Upper lobe of right lung (tissue), 1 donor: ENCODE results near the gene CPT1A. TPM values are rescaled to one million over a fixed set of nuclear protein-coding genes. Genes with fewer than 3 reads are reported as not detected.

Experiments used
- ATAC-seq: fragments of 200-7000 bp; cut with Tn5 transposase; one replicate; pipeline ENCODE4 v1.9.1; 2020; ENCODE audit warnings: mild to moderate bottlenecking, moderate library complexity
- DNase-seq: peaks from one replicate; pipeline ENCODE4 v3.0.0-alpha.2; 2020
- H3K27ac ChIP-seq: fragments of 200-600 bp; one replicate; pipeline ENCODE4 v1.8.0; 2022
- H3K27me3 ChIP-seq: fragments of 200-600 bp; one replicate; pipeline ENCODE4 v1.8.0; 2022; ENCODE audit warnings: mild to moderate bottlenecking
- H3K36me3 ChIP-seq: fragments of 200-600 bp; one replicate; pipeline ENCODE4 v1.8.0; 2022
- H3K4me1 ChIP-seq: fragments of 200-600 bp; one replicate; pipeline ENCODE4 v1.8.0; 2022
- H3K4me3 ChIP-seq: fragments of 200-600 bp; one replicate; pipeline ENCODE4 v1.8.0; 2022; ENCODE audit warnings: mild to moderate bottlenecking
- H3K9me3 ChIP-seq: fragments of 200-600 bp; one replicate; pipeline ENCODE4 v1.8.0; 2022
- intact Hi-C: fragments of 100-400 bp; cut with DNase I; formaldehyde crosslinking; loops from one replicate; pipeline ENCODE4 v1.11.0; 2022
- total RNA-seq: library from RNA; stranded (reverse); fragmentation: NEBNext Ultra II Directional; extraction: Animal tissue kit (Norgen Biotek cat#: 25700); gene quantifications from one replicate; pipeline ENCODE4 v1.2.1, GENCODE V29; 2021
- TF ChIP-seq, protein P1 (sequence below): fragments of 200-600 bp; IDR thresholded peaks from one replicate; pipeline ENCODE4 v1.8.0; 2022; ENCODE audit warnings: antibody characterized with exemption
- donor health status: DM: no; HTN: yes; CAD: no; lungs with severe emphysema.

Gene CPT1A
- total RNA-seq, 1 donor from 2014 or later, result 76.4 TPM

DNA sequence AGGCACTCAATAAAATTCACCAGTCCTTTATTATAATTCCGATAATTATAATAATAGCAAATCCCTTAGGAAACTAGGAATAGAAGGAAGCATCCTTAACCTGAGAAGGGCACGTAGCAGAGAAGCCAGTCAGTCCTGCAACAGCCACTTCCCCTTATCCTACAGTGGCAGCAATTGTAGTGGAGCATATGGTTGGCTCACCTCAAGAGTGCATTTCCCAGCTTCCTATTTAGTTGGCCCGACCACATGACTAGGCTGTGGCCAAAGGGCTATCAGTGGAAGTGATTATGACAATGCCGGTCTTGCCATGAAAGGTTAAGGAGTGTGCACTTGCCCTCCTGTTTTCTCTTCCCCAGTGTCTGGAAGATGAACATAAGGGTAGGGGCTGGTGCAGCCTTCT lies 117.4 kb downstream of the CPT1A start:
- TF ChIP-seq, protein P1, sequence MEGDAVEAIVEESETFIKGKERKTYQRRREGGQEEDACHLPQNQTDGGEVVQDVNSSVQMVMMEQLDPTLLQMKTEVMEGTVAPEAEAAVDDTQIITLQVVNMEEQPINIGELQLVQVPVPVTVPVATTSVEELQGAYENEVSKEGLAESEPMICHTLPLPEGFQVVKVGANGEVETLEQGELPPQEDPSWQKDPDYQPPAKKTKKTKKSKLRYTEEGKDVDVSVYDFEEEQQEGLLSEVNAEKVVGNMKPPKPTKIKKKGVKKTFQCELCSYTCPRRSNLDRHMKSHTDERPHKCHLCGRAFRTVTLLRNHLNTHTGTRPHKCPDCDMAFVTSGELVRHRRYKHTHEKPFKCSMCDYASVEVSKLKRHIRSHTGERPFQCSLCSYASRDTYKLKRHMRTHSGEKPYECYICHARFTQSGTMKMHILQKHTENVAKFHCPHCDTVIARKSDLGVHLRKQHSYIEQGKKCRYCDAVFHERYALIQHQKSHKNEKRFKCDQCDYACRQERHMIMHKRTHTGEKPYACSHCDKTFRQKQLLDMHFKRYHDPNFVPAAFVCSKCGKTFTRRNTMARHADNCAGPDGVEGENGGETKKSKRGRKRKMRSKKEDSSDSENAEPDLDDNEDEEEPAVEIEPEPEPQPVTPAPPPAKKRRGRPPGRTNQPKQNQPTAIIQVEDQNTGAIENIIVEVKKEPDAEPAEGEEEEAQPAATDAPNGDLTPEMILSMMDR, result no peak
- Histone ChIP-seq H3K9me3 (peaks cover 6% of the 10 kb centered on the region), H3K27ac (no peak overlapping the region), H3K4me1 (no peaks in the 10 kb centered on the region), H3K27me3 (no peaks in the 10 kb centered on the region), H3K4me3 (no peak overlapping the region), H3K36me3 (no peaks in the 10 kb centered on the region)
- ATAC-seq (peak; percentile 81), DNase-seq (no peak)
- intact Hi-C loops, result no loop called here

DNA sequence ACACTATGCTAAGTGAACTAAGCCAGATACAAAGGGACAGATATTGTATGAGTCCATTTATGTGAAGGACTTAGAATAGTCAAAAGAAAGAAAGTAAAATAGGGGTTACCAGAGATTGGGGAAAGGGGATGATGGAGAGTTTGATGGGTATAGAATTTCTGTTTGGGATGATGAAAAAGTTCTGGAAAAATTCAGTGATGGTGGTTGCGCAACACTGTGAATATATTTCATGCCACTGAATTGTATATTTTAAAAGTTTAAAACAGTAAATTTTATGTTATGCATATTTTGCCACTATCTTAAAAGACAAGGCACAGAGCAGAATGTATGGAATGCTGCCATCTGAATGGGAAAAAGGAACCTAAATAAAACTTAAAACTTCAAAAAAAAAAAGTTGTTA lies 119.6 kb downstream of the CPT1A start:
- DNase-seq, result no peak
- ATAC-seq, result no peak
- Histone ChIP-seq H3K9me3 (peaks cover 6% of the 10 kb centered on the region), H3K27me3 (no peaks in the 10 kb centered on the region), H3K36me3 (no peaks in the 10 kb centered on the region), H3K4me3 (no peak overlapping the region), H3K27ac (no peak overlapping the region), H3K4me1 (no peaks in the 10 kb centered on the region)
- intact Hi-C loops, result no loop called here
- TF ChIP-seq, protein P1, result no peak

DNA sequence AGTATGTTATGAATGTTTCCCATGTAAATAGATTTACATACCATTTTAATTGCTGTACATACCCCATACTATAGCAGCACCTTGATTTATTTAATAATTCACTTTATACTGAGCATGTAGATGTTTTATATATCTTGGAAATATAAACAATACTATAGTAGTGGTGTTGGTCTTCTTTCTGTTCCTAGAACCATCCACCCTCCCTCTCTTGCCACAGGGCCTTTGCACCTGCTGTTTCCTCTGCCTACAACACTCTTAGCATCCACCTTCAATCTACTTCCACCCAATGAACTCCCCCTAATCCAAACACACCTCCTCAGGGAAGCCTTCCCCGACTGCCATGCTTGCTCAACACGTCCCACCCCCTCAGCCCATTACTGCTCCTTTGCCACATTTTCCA lies 120.6 kb downstream of the CPT1A start:
- no peak for ATAC-seq
- intact Hi-C loops, result no loop called here

DNA sequence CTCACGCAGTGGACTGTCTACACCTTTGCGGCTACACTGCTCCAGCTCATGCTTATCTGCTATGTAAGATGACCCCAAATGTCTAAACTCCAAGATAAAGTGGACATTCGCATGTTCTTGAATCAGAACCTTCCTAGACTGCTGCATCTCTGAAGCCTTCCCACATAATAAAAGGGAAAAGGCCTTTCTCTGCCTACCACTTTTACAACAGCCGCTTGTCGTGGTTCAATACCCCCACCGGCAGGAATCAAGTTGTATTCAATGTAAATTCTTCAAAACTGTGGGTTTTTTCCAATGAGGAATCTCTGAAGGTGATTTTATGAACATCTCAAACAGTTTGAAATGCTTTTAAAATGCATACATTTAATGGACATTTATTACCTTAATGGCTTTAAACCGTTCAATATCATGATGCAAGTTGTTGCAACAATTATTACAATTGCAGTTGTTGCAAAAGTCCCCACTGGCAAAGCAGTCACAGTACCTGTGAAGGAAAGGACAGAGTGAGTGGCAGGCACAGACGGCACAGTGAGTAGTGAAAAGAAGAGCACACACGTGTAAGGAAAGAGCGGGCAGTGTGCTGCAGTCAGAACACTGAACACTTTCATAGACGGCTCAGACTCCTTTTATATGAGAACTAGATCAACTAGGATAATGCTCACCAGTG lies 126.1 kb downstream of the CPT1A start:
- DNase-seq (no peak), ATAC-seq (no peak)
- Histone ChIP-seq H3K36me3 (no peaks in the 10 kb centered on the region), H3K9me3 (peaks cover 6% of the 10 kb centered on the region), H3K4me1 (peaks cover 3% of the 10 kb centered on the region), H3K27me3 (no peaks in the 10 kb centered on the region), H3K4me3 (no peak overlapping the region), H3K27ac (no peak overlapping the region)
- TF ChIP-seq, protein P1, result no peak
- intact Hi-C loops, result no loop called here

More for the DNA sequence above, 120.6 kb downstream of the CPT1A start:
- H3K27ac ChIP-seq, result no peak overlapping the region
- H3K4me3 ChIP-seq, result no peak overlapping the region
- TF ChIP-seq, protein P1, result no peak
- H3K36me3 ChIP-seq, result no peaks in the 10 kb centered on the region
- peaks cover 6% of the 10 kb centered on the region for H3K9me3 ChIP-seq
- H3K4me1 ChIP-seq, result no peaks in the 10 kb centered on the region
- no peaks in the 10 kb centered on the region for H3K27me3 ChIP-seq
- no peak for DNase-seq

DNA sequence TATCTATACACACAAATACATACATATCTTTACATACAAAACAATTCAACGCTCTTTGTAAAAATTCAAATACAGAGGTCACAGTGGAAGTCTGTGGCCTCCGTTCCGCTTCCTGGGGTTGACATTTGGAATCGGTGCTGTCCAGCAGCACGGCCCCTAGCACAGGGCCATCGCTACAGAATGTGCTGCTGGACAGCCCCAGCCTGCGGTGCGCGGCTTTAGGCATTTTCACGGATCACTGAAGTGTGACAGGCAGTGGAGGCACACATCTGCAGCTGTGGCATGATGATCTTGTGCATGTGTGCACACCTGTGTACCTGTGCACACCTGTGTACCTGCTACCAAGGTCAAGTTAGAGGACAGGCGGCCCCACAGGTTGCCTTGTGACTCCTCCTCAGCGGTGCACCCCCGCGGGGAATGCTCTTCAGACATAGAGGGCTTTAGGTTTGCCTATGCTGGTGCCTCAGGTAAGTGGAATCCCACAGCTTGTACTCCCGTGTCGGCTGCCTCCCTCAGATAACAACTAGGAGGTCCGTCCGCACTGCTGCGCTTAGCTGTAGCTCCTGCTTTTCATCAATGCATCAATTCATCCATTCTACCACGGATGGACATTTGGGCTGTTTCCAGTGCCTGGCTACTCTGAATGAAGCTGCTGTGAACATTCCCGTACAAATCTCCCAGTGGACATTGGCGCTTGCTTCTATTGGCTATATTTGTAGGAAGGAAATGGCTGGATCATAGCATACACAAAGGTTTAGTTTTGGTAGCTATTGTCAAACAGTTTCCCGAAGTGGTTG lies 127.5 kb downstream of the CPT1A start:
- ATAC-seq, result no peak
- intact Hi-C loops, result no loop called here
- no peak overlapping the region for H3K27ac ChIP-seq

More for the DNA sequence above, 127.5 kb downstream of the CPT1A start:
- no peaks in the 10 kb centered on the region for H3K9me3 ChIP-seq
- H3K36me3 ChIP-seq, result no peaks in the 10 kb centered on the region
- no peaks in the 10 kb centered on the region for H3K27me3 ChIP-seq
- DNase-seq, result no peak
- no peak overlapping the region for H3K4me3 ChIP-seq
- TF ChIP-seq, protein P1, result no peak
- H3K4me1 ChIP-seq, result peaks cover 3% of the 10 kb centered on the region
